HG02938 (cell line): ENCODE results near the gene PARP16.
A peak's percentile ranks its signal among the peaks of the same experiment; 100 is the strongest.

ENCODE experiments used
- ATAC-seq: cut with Tn5 transposase; IDR thresholded peaks from one replicate; pipeline ENCODE4 v1.9.1; 2021; ENCODE audit warnings: mild to moderate bottlenecking, moderate library complexity; ENCODE audit not compliant: unreplicated experiment

The PARP16 gene

GRCh38 chr15:65286704-65287519 lies at the start of gene PARP16:
TSS of gene PARP16 (minus strand) at chr15:65286883. CDS start at chr15:65286426, 457 bp downstream.
- ATAC-seq: peak; percentile 81

- ATAC-seq: no peak
Observed at GRCh38 chr15:65335278-65336055, 48.8 kb upstream of the PARP16 start.

- ATAC-seq: no peak
Observed at GRCh38 chr15:65334586-65335231, 48.0 kb upstream of the PARP16 start.

- ATAC-seq: no peak
Observed at GRCh38 chr15:65333856-65334255, 47.2 kb upstream of the PARP16 start.

GRCh38 chr15:65333148-65333820 lies 46.6 kb upstream of the PARP16 start:
- no peak for ATAC-seq

- no peak for ATAC-seq
Observed at GRCh38 chr15:65332391-65333147, 45.9 kb upstream of the PARP16 start.

GRCh38 chr15:65331811-65332210 lies 45.1 kb upstream of the PARP16 start:
- ATAC-seq: no peak

GRCh38 chr15:65330934-65331645 lies 44.4 kb upstream of the PARP16 start:
- ATAC-seq: no peak

- ATAC-seq: no peak
Observed at GRCh38 chr15:65329984-65330735, 43.5 kb upstream of the PARP16 start.

GRCh38 chr15:65329288-65329983 lies 42.8 kb upstream of the PARP16 start:
- ATAC-seq: no peak

- no peak for ATAC-seq
Observed at GRCh38 chr15:65328506-65329287, 42.0 kb upstream of the PARP16 start.

- no peak for ATAC-seq
Observed at GRCh38 chr15:65327651-65328393, 41.1 kb upstream of the PARP16 start.

GRCh38 chr15:65326818-65327217 lies 40.1 kb upstream of the PARP16 start:
- no peak for ATAC-seq

- ATAC-seq: no peak
Observed at GRCh38 chr15:65326117-65326526, 39.4 kb upstream of the PARP16 start.

- no peak for ATAC-seq
Observed at GRCh38 chr15:65323071-65323511, 36.4 kb upstream of the PARP16 start.

GRCh38 chr15:65318870-65319356 lies 32.2 kb upstream of the PARP16 start:
- peak; percentile 51 for ATAC-seq
